GM18909 (cell line): ENCODE measurements around the gene ARHGAP15.

Experiments
- ATAC-seq: cut with Tn5 transposase; IDR thresholded peaks from one replicate; pipeline ENCODE4 v1.9.1; 2021; ENCODE audit warnings: mild to moderate bottlenecking; ENCODE audit not compliant: unreplicated experiment, poor library complexity

ARHGAP15 gene

DNA sequence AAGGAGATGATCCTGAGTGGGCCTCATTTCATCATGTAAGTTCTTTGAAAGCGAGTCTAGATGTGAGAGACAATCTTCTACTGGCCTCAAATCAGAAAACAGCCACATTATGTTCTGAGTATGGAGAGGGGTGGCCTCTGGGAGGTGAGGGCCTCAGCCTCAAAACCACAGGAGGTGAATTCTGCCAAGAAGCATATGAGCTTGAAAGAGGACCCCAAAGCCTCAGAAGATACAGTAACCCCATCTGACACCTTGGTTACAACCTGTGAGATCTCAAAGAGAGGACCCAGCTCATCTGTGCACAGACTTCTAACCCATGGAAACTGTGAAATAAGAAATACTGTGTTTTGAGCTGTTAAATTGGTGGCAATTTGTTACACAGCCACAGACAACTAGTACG lies 200.1 kb downstream of the ARHGAP15 start:
- no peak for ATAC-seq

- no peak for ATAC-seq
Observed at GRCh38 chr2:143333168-143333791, 204.1 kb downstream of the ARHGAP15 start.

GRCh38 chr2:143333847-143334246 lies 204.6 kb downstream of the ARHGAP15 start:
- ATAC-seq = no peak

- ATAC-seq = no peak
Observed at GRCh38 chr2:143334837-143335236, 205.6 kb downstream of the ARHGAP15 start.

DNA sequence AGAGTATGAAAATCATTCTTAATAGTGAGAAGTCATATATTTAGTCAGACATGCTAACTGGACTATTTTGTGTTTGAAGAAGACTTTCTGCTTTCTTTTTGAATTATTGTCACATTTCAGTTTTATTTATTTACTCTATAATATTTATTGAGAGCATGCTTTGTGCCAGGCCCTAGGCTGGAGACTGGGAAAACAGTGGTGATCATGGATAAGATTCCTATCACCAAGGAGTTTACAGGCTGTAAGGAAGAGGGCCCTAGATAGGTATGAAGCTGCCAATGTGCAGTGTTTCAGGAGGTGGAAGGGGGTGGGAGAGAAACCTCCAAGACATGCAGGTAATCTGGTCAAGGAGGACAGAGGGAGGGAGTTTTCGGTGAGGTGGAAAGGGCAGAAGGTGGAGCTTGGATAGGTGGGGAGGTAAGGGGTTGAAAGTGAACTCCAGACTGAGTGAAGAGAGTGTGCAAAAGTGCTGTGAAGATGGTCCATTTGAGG lies 207.5 kb downstream of the ARHGAP15 start:
- no peak for ATAC-seq

- no peak for ATAC-seq
Observed at GRCh38 chr2:143341478-143341877, 212.3 kb downstream of the ARHGAP15 start.

DNA sequence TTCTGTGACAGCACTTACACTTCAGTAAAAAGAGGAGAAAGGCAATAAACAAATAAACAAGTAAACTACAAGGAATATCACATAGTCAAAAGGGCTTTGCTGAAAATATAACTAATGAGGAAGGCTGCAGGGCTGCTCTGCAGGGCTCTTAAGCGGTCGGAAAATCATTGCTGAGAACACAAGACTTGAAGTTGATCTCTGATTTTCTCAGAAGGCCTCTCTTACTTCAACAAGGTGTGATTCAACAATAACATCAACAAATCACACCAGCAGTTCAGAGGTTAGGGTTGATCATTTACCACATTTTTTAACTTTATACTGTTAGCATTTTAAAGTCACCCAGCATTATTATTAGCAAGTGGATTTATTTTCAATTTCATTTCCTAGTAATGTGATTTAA lies 215.6 kb downstream of the ARHGAP15 start:
- no peak for ATAC-seq

DNA sequence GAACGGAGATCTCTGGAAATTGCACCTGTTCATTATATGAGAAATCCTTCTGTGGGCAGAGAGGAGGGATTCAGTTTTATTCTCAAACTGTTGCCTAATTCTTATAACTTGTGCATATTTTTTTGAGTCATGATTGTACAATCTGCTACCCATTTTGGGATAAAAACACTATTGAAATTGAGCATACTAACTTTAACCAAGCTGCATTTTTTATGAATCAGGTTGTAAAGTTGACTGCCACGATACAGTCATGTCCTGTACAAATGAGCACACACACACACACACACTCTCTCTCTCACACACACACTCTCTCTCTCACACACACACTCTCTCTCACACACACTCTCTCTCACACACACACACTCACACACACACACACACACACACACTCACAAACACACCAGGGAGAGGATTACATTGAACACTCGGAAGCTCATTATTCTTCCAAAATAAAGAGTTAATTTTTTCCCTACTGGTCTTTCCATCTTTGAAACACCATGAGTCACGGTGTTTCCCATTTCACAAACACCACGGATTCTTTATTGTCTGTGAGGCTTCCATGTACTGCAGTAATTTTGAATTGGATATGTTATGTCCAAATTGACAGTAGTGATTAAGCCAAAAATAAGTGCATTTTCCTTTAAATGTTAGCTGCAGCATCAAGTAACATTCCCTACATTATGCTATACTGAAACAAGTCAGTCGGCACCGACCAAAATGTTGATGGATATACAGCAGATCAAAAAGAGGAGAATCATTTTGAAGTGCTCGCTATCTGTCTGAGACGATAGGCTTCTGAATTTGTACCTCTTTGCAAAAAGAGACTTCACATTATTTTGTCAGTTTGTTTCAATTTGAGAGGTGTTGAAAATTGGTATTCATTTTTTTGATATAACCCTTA lies 216.9 kb downstream of the ARHGAP15 start:
- no peak for ATAC-seq

DNA sequence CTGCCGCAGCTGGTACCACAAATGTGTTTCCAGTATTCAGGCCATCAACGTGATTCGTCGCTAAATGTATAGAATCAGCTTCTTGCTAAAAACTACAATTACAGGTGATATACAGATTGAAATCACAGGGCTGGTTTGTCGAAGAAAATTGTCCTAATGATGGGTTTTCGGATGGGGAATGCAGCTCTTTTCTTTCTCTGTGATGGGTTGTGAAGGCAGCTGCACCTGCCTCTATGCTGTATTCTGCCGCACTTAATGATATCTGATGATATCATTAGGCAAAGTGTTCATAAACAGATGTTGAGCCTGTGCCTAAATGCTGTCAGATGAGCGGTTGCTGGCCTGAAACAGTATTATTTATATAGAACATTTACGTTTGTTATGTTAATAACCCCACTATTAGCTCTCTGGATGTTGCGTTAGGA lies 218.1 kb downstream of the ARHGAP15 start:
- ATAC-seq = no peak

DNA sequence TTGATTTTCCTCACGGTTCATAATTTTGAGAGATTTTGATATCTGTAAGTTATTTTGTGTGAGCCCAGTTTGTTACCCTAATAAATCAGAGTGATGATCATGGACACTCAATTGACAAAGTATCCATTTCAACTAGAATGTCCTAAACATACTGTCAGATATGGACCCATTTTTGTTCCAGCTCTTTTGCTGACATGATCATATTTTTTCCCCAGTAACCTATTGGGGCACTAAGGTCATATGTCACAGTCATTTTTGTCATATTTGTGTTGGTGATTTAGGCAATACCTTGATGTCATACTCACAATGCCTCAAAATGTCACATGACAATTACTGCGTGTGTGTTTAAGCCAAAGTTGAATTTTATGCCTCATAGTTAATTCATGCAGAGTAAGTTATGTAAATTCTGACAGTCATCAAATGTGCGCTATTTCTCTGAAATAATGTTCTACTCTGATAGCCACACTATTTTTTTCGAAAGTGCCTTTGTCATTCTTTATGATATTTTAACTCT lies 218.7 kb downstream of the ARHGAP15 start:
- ATAC-seq = no peak

DNA sequence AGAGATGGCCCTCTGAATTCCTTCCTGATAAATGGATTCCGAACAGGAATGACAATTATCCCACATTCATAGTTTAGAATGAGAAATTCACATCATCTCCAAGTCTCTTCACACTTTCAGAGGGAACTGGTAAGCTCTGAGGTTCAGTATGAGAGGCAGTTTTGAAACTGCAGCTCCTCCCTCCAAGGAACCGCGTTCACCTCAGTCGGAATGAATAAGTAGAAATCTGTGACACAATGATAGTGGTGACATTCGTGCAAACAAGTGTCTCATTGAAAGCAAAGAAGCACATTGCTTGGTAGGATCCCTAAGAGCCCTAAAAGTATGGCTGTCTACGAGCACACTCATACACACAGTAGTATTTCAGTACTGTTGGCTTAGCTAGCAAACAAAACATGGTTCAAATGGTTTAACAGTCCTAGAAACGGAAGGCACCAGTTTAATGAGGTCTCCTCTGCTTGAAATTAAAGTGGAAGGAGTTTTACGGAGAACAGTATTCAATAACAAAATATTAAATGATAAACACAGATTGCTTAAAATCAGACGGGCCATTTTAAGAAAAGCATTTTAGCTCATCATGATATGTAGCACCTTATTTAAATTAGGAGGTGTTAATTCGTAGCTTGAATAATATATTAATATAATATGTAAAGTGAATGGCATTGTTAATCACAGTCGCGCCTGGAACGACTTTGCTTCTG lies 225.0 kb downstream of the ARHGAP15 start:
- no peak for ATAC-seq

- no peak for ATAC-seq
Observed at GRCh38 chr2:143355870-143356269, 226.7 kb downstream of the ARHGAP15 start.

DNA sequence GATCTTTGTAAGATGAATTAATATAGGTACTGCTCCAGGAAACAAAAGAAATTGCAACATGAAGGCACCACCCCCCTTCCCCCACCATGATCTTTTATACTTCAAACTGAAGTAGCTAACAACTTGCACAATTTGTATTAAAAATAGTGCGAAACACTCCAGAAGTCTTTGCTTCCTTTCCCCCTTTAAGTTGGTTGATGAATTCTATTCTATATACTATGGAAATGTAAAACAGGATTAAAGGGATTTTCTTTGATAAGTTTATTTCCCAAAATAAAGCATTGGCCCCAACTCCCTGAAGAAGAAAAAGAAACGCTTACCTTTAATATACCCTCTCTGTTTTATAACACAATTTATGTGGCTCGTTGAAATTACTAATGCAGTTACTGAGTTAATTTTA lies 227.1 kb downstream of the ARHGAP15 start:
- ATAC-seq = no peak

- ATAC-seq = no peak
Observed at GRCh38 chr2:143356736-143357446, 227.7 kb downstream of the ARHGAP15 start.

- ATAC-seq = no peak
Observed at GRCh38 chr2:143357966-143358365, 228.7 kb downstream of the ARHGAP15 start.

GRCh38 chr2:143361346-143361745 lies 232.1 kb downstream of the ARHGAP15 start:
- no peak for ATAC-seq

DNA sequence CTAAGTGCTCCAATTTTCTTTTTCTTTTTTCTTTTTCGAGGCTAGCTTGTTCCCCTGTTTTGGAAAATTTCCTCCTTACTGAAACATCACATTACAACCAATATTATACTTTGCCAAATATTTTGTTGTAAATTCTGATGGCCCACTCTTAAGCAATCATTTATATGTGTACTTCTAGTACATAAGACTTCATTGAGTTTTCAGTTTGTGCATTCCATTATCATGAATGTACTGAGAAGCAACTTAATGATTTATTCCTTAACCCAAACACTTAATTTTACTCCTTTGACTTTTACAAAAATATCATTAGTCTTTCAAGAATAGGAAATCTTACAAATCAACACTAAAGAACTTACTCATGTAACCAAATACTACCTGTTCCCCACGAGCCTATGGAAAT lies 242.4 kb downstream of the ARHGAP15 start:
- ATAC-seq = no peak

DNA sequence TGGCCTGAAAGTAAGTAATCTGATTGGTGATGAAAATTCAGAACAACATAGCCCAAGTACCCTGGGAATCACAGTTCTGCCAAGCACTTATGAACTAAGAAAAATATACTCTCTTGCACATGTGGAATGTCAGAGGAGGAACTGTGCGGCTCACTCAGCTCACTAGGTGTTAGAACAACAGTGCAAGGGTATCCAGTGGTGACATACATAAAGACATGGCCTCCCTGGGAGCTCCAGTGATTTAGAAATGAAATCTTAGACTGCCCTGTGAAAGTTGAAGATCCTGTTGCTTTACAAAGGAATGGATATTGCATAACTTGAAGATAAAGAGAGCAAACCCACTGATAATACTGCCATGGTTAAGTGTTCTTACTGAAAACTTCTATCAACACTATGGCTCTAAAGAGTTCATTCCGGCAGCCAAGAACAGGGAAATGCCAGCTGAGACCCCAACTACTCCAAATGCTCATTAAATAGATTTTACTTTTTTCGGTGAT lies 246.2 kb downstream of the ARHGAP15 start:
- no peak for ATAC-seq

- no peak for ATAC-seq
Observed at GRCh38 chr2:143378996-143379395, 249.8 kb downstream of the ARHGAP15 start.

DNA sequence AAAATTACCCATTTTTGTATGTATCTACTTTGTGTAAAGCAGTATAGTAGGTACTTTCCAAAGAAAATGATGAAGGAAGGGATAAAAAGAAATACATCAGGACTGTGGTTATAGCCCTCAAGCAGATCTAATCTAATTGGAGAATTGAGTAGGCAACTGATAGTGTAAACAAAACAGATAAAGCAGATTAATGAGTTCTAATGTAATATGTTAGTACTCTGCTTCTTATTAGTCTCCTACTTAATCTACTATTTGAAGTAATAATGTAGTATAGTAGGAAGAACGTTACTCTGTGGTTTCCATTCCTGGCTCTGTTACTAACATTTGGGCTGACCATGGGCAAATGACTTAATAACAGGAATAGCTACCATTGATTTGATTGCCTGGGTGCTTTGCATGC lies 250.7 kb downstream of the ARHGAP15 start:
- ATAC-seq = no peak
